GM23338 (cell line): ENCODE measurements around the gene CHRNB2. TPM values are rescaled to one million over a fixed set of nuclear protein-coding genes. Genes with fewer than 3 reads are reported as not detected.

Experiments used
- ATAC-seq: fragments of 200-7000 bp; cut with Tn5 transposase; 3 replicates; pipeline ENCODE4 v1.9.1; 2020
- DNase-seq: peaks from one replicate; pipeline ENCODE4 v3.0.0-alpha.2; 2015; ENCODE audit warnings: low spot score
- H2AFZ ChIP-seq: fragments of 200-600 bp; sonication (generic); 2 replicates; pipeline ENCODE4 v1.8.0; 2016; ENCODE audit warnings: antibody characterized with exemption, mild to moderate bottlenecking, moderate library complexity
- H3F3A ChIP-seq: fragments of 200-600 bp; sonication (generic); replicated peaks from 2 replicates; pipeline ENCODE4 v1.8.0; 2017; ENCODE audit warnings: antibody characterized with exemption, mixed run types, low read depth
- H3K27ac ChIP-seq: fragments of 200-600 bp; sonication (generic); 2 replicates; pipeline ENCODE4 v1.6.1; 2016; ENCODE audit warnings: low read depth
- H3K27me3 ChIP-seq: fragments of 200-600 bp; sonication (generic); 2 replicates; pipeline ENCODE4 v1.8.0; 2016; ENCODE audit warnings: mild to moderate bottlenecking, mixed run types, moderate library complexity; ENCODE audit not compliant: insufficient read depth
- H3K36me3 ChIP-seq: fragments of 200-600 bp; sonication (generic); 2 replicates; pipeline ENCODE4 v1.8.0; 2016; ENCODE audit warnings: mild to moderate bottlenecking; ENCODE audit not compliant: insufficient read depth
- H3K4me1 ChIP-seq: fragments of 200-600 bp; sonication (generic); 2 replicates; pipeline ENCODE4 v1.8.0; 2016; ENCODE audit warnings: mild to moderate bottlenecking, moderate library complexity; ENCODE audit not compliant: insufficient read depth
- H3K4me2 ChIP-seq: fragments of 200-600 bp; sonication (generic); 2 replicates; pipeline ENCODE4 v1.7.1; 2017; ENCODE audit warnings: mixed run types
- H3K4me3 ChIP-seq: fragments of 200-600 bp; sonication (generic); 2 replicates; pipeline ENCODE4 v1.6.1; 2016; ENCODE audit warnings: mixed run types
- H3K79me2 ChIP-seq: fragments of 200-600 bp; sonication (generic); replicated peaks from 2 replicates; pipeline ENCODE4 v1.8.0; 2017; ENCODE audit warnings: mild to moderate bottlenecking; ENCODE audit not compliant: insufficient read depth
- H3K9me2 ChIP-seq: fragments of 200-600 bp; sonication (generic); 2 replicates; pipeline ENCODE4 v1.8.0; 2017; ENCODE audit not compliant: insufficient read depth
- H4K20me1 ChIP-seq: fragments of 200-600 bp; sonication (generic); replicated peaks from 2 replicates; pipeline ENCODE4 v1.8.0; 2017; ENCODE audit warnings: mild to moderate bottlenecking; ENCODE audit not compliant: insufficient read depth
- H3K27ac Mint-ChIP-seq: 2 replicates; pipeline ENCODE4 v1.8.0; 2020; ENCODE audit warnings: inconsistent platforms, mild to moderate bottlenecking, moderate library complexity, mixed read lengths
- H3K27me3 Mint-ChIP-seq: 3 replicates; pipeline ENCODE4 v1.8.0; 2022; ENCODE audit warnings: low read depth, mild to moderate bottlenecking, moderate library complexity, mixed read lengths, inconsistent platforms; ENCODE audit not compliant: insufficient read depth, poor library complexity
- H3K36me3 Mint-ChIP-seq: 3 replicates; pipeline ENCODE4 v1.8.0; 2021; ENCODE audit warnings: low read depth, mild to moderate bottlenecking, inconsistent platforms, moderate library complexity, mixed read lengths
- H3K4me1 Mint-ChIP-seq: 3 replicates; pipeline ENCODE4 v1.8.0; 2020; ENCODE audit warnings: mild to moderate bottlenecking, inconsistent platforms, mixed read lengths
- H3K4me3 Mint-ChIP-seq: 3 replicates; pipeline ENCODE4 v1.8.0; 2021; ENCODE audit warnings: moderate library complexity, mild to moderate bottlenecking, inconsistent platforms, mixed read lengths
- H3K9me3 Mint-ChIP-seq: 3 replicates; pipeline ENCODE4 v1.8.0; 2020; ENCODE audit warnings: moderate library complexity, mild to moderate bottlenecking, inconsistent platforms, mixed read lengths
- CREB1 ChIP-seq: fragments of 250-450 bp; sonication (Bioruptor Pico); IDR thresholded peaks from 2 replicates; pipeline ENCODE4 v1.5.0; 2020; ENCODE audit warnings: low read depth, mild to moderate bottlenecking, moderate library complexity
- CTCF ChIP-seq, 2 experiments: fragments of 200-600 bp in 1 of 2; sonication (generic) in 1 of 2; conservative IDR thresholded peaks; 2 replicates each; pipeline versions ENCODE4 v1.5.1 to v1.6.1; 2016 to 2017; ENCODE audit warnings: antibody characterized with exemption in 2 of 2, low read depth in 2 of 2, mild to moderate bottlenecking in 2 of 2, moderate library complexity in 1 of 2
- ETS1 ChIP-seq: IDR thresholded peaks from 2 replicates; pipeline ENCODE4 v1.6.1; 2016; ENCODE audit warnings: antibody characterized with exemption
- EZH2 ChIP-seq: fragments of 200-600 bp; sonication (generic); IDR thresholded peaks from one replicate; pipeline ENCODE4 v1.8.0; 2017; ENCODE audit warnings: antibody characterized with exemption, mild to moderate bottlenecking, low read depth; ENCODE audit not compliant: unreplicated experiment
- EZH2phosphoT487 ChIP-seq: fragments of 200-600 bp; sonication (generic); IDR thresholded peaks from one replicate; pipeline ENCODE4 v1.8.1; 2018; ENCODE audit warnings: antibody characterized with exemption; ENCODE audit not compliant: unreplicated experiment
- NANOG ChIP-seq: IDR thresholded peaks from 2 replicates; pipeline ENCODE4 v1.6.1; 2016; ENCODE audit warnings: antibody characterized with exemption, borderline replicate concordance
- POLR2AphosphoS5 ChIP-seq: IDR thresholded peaks from 2 replicates; pipeline ENCODE4 v1.6.1; 2016; ENCODE audit warnings: antibody characterized with exemption, low read depth
- STAT1 ChIP-seq: IDR thresholded peaks from one replicate; pipeline ENCODE4 v1.6.1; 2016; ENCODE audit warnings: antibody characterized with exemption; ENCODE audit not compliant: unreplicated experiment
- polyA plus RNA-seq: library from polyadenylated mRNA; unstranded; fragments of >200 nt; fragmentation: Nextera tagmentation; extraction: Ambion mirVana; gene quantifications from 2 replicates; pipeline ENCODE4 v1.2.1, GENCODE V29; 2016
- total RNA-seq: library from RNA; depleted of rRNA; stranded (reverse); fragments of >200 nt; shearing (Covaris generic); gene quantifications from 2 replicates; pipeline ENCODE4 v1.2.3, GENCODE V29; 2014

CHRNB2 gene
- total and polyA plus RNA-seq, 2 experiments from 2014 or later, result 0.73 to 3.6 TPM

- ATAC-seq, result peak; percentile 85
- Histone ChIP-seq H3F3A (no peaks in the 10 kb centered on the region), H3K36me3 (no peaks in the 10 kb centered on the region), H3K79me2 (peaks cover 52% of the 10 kb centered on the region), H3K4me3 (peak overlapping the region; percentile 96), H2AFZ (peak overlapping the region; percentile 83; the same call in 1 of the 2 replicates), H3K4me2 (peak overlapping the region; percentile 70), H3K4me1 (peaks cover 8% of the 10 kb centered on the region; the same call in 1 of the 2 replicates), H3K27ac (peak overlapping the region; percentile 81), H3K27me3 (no peaks in the 10 kb centered on the region), H4K20me1 (peaks cover 20% of the 10 kb centered on the region), H3K9me2 (peaks cover 5% of the 10 kb centered on the region; the same call in 1 of the 2 replicates)
- peaks cover 15% of the 10 kb centered on the region; the same call in 2 of the 3 replicates for H3K4me1 Mint-ChIP-seq
- H3K27ac Mint-ChIP-seq, result peak overlapping the region; percentile 97
- peak; percentile 98 for DNase-seq
- H3K4me3 Mint-ChIP-seq, result peak overlapping the region; percentile 88
- peaks cover 7% of the 10 kb centered on the region for H3K27me3 Mint-ChIP-seq
- TF ChIP-seq POLR2AphosphoS5, result peak; percentile 62; the same call in 1 of the 2 replicates
- no peak for TF ChIP-seq EZH2phosphoT487
- TF ChIP-seq ETS1, result peak; percentile 58; the same call in 1 of the 2 replicates
- peak; percentile 97 for TF ChIP-seq CREB1
- peaks cover 19% of the 10 kb centered on the region for H3K9me3 Mint-ChIP-seq
- peaks cover 11% of the 10 kb centered on the region; the same call in 2 of the 3 replicates for H3K36me3 Mint-ChIP-seq
Measured at GRCh38 chr1:154627257-154628120, 59.9 kb downstream of the CHRNB2 start.

GRCh38 chr1:154628121-154628405 is 60.5 kb downstream of the CHRNB2 start:
- Mint-ChIP-seq H3K4me3 (peak overlapping the region; percentile 88), H3K4me1 (peaks cover 11% of the 10 kb centered on the region; the same call in 2 of the 3 replicates), H3K36me3 (peaks cover 11% of the 10 kb centered on the region; the same call in 2 of the 3 replicates), H3K27ac (peak overlapping the region; percentile 97), H3K9me3 (peaks cover 19% of the 10 kb centered on the region), H3K27me3 (peaks cover 7% of the 10 kb centered on the region)
- TF ChIP-seq STAT1, result no peak
- no peak for TF ChIP-seq EZH2
- no peak for TF ChIP-seq CTCF (conservative IDR thresholded peaks at IDR 0.05; ENCODE audit: low read depth in 2 of 2)
- no peak for TF ChIP-seq NANOG
- no peak for TF ChIP-seq CREB1
- TF ChIP-seq POLR2AphosphoS5, result no peak
- no peak for TF ChIP-seq ETS1
- peaks cover 46% of the 10 kb centered on the region for H3K79me2 ChIP-seq
- no peak for DNase-seq
- H3K9me2 ChIP-seq, result peaks cover 5% of the 10 kb centered on the region; the same call in 1 of the 2 replicates
- peak overlapping the region; percentile 14; the same call in 1 of the 2 replicates for H2AFZ ChIP-seq
- H3K27me3 ChIP-seq, result no peaks in the 10 kb centered on the region
- peak overlapping the region; percentile 96 for H3K4me3 ChIP-seq
- no peaks in the 10 kb centered on the region for H3K36me3 ChIP-seq
- peak overlapping the region; percentile 79 for H3K27ac ChIP-seq
- peaks cover 18% of the 10 kb centered on the region for H4K20me1 ChIP-seq
- peak overlapping the region; percentile 70 for H3K4me2 ChIP-seq
- no peaks in the 10 kb centered on the region for H3F3A ChIP-seq
- H3K4me1 ChIP-seq, result peaks cover 8% of the 10 kb centered on the region; the same call in 1 of the 2 replicates
- ATAC-seq, result no peak
